GM23338 (cell line): Measurements from ENCODE around the gene FGF9. TPM values are rescaled to one million over a fixed set of nuclear protein-coding genes. Genes with fewer than 3 reads are reported as not detected.

Experiments
- ATAC-seq: fragments of 200-7000 bp; cut with Tn5 transposase; 3 replicates; pipeline ENCODE4 v1.9.1; 2020
- DNase-seq: peaks from one replicate; pipeline ENCODE4 v3.0.0-alpha.2; 2015; ENCODE audit warnings: low spot score
- H2AFZ ChIP-seq: fragments of 200-600 bp; sonication (generic); 2 replicates; pipeline ENCODE4 v1.8.0; 2016; ENCODE audit warnings: antibody characterized with exemption, mild to moderate bottlenecking, moderate library complexity
- H3F3A ChIP-seq: fragments of 200-600 bp; sonication (generic); replicated peaks from 2 replicates; pipeline ENCODE4 v1.8.0; 2017; ENCODE audit warnings: antibody characterized with exemption, mixed run types, low read depth
- H3K27ac ChIP-seq: fragments of 200-600 bp; sonication (generic); 2 replicates; pipeline ENCODE4 v1.6.1; 2016; ENCODE audit warnings: low read depth
- H3K27me3 ChIP-seq: fragments of 200-600 bp; sonication (generic); 2 replicates; pipeline ENCODE4 v1.8.0; 2016; ENCODE audit warnings: mild to moderate bottlenecking, mixed run types, moderate library complexity; ENCODE audit not compliant: insufficient read depth
- H3K36me3 ChIP-seq: fragments of 200-600 bp; sonication (generic); 2 replicates; pipeline ENCODE4 v1.8.0; 2016; ENCODE audit warnings: mild to moderate bottlenecking; ENCODE audit not compliant: insufficient read depth
- H3K4me1 ChIP-seq: fragments of 200-600 bp; sonication (generic); 2 replicates; pipeline ENCODE4 v1.8.0; 2016; ENCODE audit warnings: mild to moderate bottlenecking, moderate library complexity; ENCODE audit not compliant: insufficient read depth
- H3K4me2 ChIP-seq: fragments of 200-600 bp; sonication (generic); 2 replicates; pipeline ENCODE4 v1.7.1; 2017; ENCODE audit warnings: mixed run types
- H3K4me3 ChIP-seq: fragments of 200-600 bp; sonication (generic); 2 replicates; pipeline ENCODE4 v1.6.1; 2016; ENCODE audit warnings: mixed run types
- H3K79me2 ChIP-seq: fragments of 200-600 bp; sonication (generic); replicated peaks from 2 replicates; pipeline ENCODE4 v1.8.0; 2017; ENCODE audit warnings: mild to moderate bottlenecking; ENCODE audit not compliant: insufficient read depth
- H3K9me2 ChIP-seq: fragments of 200-600 bp; sonication (generic); 2 replicates; pipeline ENCODE4 v1.8.0; 2017; ENCODE audit not compliant: insufficient read depth
- H4K20me1 ChIP-seq: fragments of 200-600 bp; sonication (generic); replicated peaks from 2 replicates; pipeline ENCODE4 v1.8.0; 2017; ENCODE audit warnings: mild to moderate bottlenecking; ENCODE audit not compliant: insufficient read depth
- H3K27ac Mint-ChIP-seq: 2 replicates; pipeline ENCODE4 v1.8.0; 2020; ENCODE audit warnings: inconsistent platforms, mild to moderate bottlenecking, moderate library complexity, mixed read lengths
- H3K27me3 Mint-ChIP-seq: 3 replicates; pipeline ENCODE4 v1.8.0; 2022; ENCODE audit warnings: low read depth, mild to moderate bottlenecking, moderate library complexity, mixed read lengths, inconsistent platforms; ENCODE audit not compliant: insufficient read depth, poor library complexity
- H3K36me3 Mint-ChIP-seq: 3 replicates; pipeline ENCODE4 v1.8.0; 2021; ENCODE audit warnings: low read depth, mild to moderate bottlenecking, inconsistent platforms, moderate library complexity, mixed read lengths
- H3K4me1 Mint-ChIP-seq: 3 replicates; pipeline ENCODE4 v1.8.0; 2020; ENCODE audit warnings: mild to moderate bottlenecking, inconsistent platforms, mixed read lengths
- H3K4me3 Mint-ChIP-seq: 3 replicates; pipeline ENCODE4 v1.8.0; 2021; ENCODE audit warnings: moderate library complexity, mild to moderate bottlenecking, inconsistent platforms, mixed read lengths
- H3K9me3 Mint-ChIP-seq: 3 replicates; pipeline ENCODE4 v1.8.0; 2020; ENCODE audit warnings: moderate library complexity, mild to moderate bottlenecking, inconsistent platforms, mixed read lengths
- CREB1 ChIP-seq: fragments of 250-450 bp; sonication (Bioruptor Pico); IDR thresholded peaks from 2 replicates; pipeline ENCODE4 v1.5.0; 2020; ENCODE audit warnings: low read depth, mild to moderate bottlenecking, moderate library complexity
- ETS1 ChIP-seq: IDR thresholded peaks from 2 replicates; pipeline ENCODE4 v1.6.1; 2016; ENCODE audit warnings: antibody characterized with exemption
- EZH2 ChIP-seq: fragments of 200-600 bp; sonication (generic); IDR thresholded peaks from one replicate; pipeline ENCODE4 v1.8.0; 2017; ENCODE audit warnings: antibody characterized with exemption, mild to moderate bottlenecking, low read depth; ENCODE audit not compliant: unreplicated experiment
- EZH2phosphoT487 ChIP-seq: fragments of 200-600 bp; sonication (generic); IDR thresholded peaks from one replicate; pipeline ENCODE4 v1.8.1; 2018; ENCODE audit warnings: antibody characterized with exemption; ENCODE audit not compliant: unreplicated experiment
- JUNB ChIP-seq: IDR thresholded peaks from one replicate; pipeline ENCODE4 v1.6.1; 2016; ENCODE audit warnings: antibody characterized with exemption; ENCODE audit not compliant: unreplicated experiment
- NANOG ChIP-seq: IDR thresholded peaks from 2 replicates; pipeline ENCODE4 v1.6.1; 2016; ENCODE audit warnings: antibody characterized with exemption, borderline replicate concordance
- POLR2AphosphoS5 ChIP-seq: IDR thresholded peaks from 2 replicates; pipeline ENCODE4 v1.6.1; 2016; ENCODE audit warnings: antibody characterized with exemption, low read depth
- REST ChIP-seq: IDR thresholded peaks from one replicate; pipeline ENCODE4 v1.6.1; 2018; ENCODE audit warnings: antibody characterized with exemption; ENCODE audit not compliant: unreplicated experiment
- STAT1 ChIP-seq: IDR thresholded peaks from one replicate; pipeline ENCODE4 v1.6.1; 2016; ENCODE audit warnings: antibody characterized with exemption; ENCODE audit not compliant: unreplicated experiment
- ZNF114 ChIP-seq: fragments of 250-450 bp; sonication (Bioruptor Pico); IDR thresholded peaks from 2 replicates; pipeline ENCODE4 v1.5.0; 2020; ENCODE audit warnings: mild to moderate bottlenecking, moderate library complexity
- ZNF331 ChIP-seq: fragments of 250-450 bp; sonication (Bioruptor Pico); IDR thresholded peaks from 2 replicates; pipeline ENCODE4 v1.5.0; 2020; ENCODE audit warnings: low read depth, mild to moderate bottlenecking, moderate library complexity
- polyA plus RNA-seq: library from polyadenylated mRNA; unstranded; fragments of >200 nt; fragmentation: Nextera tagmentation; extraction: Ambion mirVana; gene quantifications from 2 replicates; pipeline ENCODE4 v1.2.1, GENCODE V29; 2016
- total RNA-seq: library from RNA; depleted of rRNA; stranded (reverse); fragments of >200 nt; shearing (Covaris generic); gene quantifications from 2 replicates; pipeline ENCODE4 v1.2.3, GENCODE V29; 2014

Gene FGF9
- total and polyA plus RNA-seq, 2 experiments from 2014 or later: 0.27 TPM; not detected in 1

GRCh38 chr13:21698817-21699679, 28.2 kb downstream of the FGF9 start:
- DNase-seq (no peak), ATAC-seq (peak; percentile 26; the same call in 1 of the 3 replicates)
- no peaks in the 10 kb centered on the region for H4K20me1 ChIP-seq
- peak overlapping the region; percentile 61 for H3K4me2 ChIP-seq
- no peak overlapping the region for H3K27ac Mint-ChIP-seq
- no peaks in the 10 kb centered on the region for H3K36me3 Mint-ChIP-seq
- H3K9me3 Mint-ChIP-seq: no peaks in the 10 kb centered on the region
- H3K27ac ChIP-seq: no peak overlapping the region
- H3K4me3 Mint-ChIP-seq: no peak overlapping the region; the same call in 2 of the 3 replicates
- H3K4me1 Mint-ChIP-seq: peaks cover 38% of the 10 kb centered on the region
- no peaks in the 10 kb centered on the region for H3K36me3 ChIP-seq
- peaks cover 40% of the 10 kb centered on the region for H3K4me1 ChIP-seq
- H3K27me3 Mint-ChIP-seq: peaks cover 6% of the 10 kb centered on the region
- H3K27me3 ChIP-seq: no peaks in the 10 kb centered on the region
- H3K4me3 ChIP-seq: no peak overlapping the region
- no peaks in the 10 kb centered on the region for H3K9me2 ChIP-seq
- TF ChIP-seq JUNB: no peak
- H2AFZ ChIP-seq: no peak overlapping the region
- no peaks in the 10 kb centered on the region for H3K79me2 ChIP-seq
- H3F3A ChIP-seq: no peaks in the 10 kb centered on the region

GRCh38 chr13:21701460-21701859, 30.6 kb downstream of the FGF9 start:
- H3K4me2 ChIP-seq: 0 out of 2 replicates have a peak overlapping the region, but pooled peaks have one; percentile 1
- peaks cover 40% of the 10 kb centered on the region for H3K4me1 ChIP-seq
- Mint-ChIP-seq H3K36me3 (no peaks in the 10 kb centered on the region), H3K27me3 (peaks cover 6% of the 10 kb centered on the region), H3K27ac (peak overlapping the region; percentile 7; the same call in 1 of the 2 replicates), H3K4me3 (no peak overlapping the region), H3K9me3 (no peaks in the 10 kb centered on the region), H3K4me1 (peaks cover 38% of the 10 kb centered on the region)
- no peaks in the 10 kb centered on the region for H3K9me2 ChIP-seq
- H3K79me2 ChIP-seq: no peaks in the 10 kb centered on the region
- no peak overlapping the region for H3K4me3 ChIP-seq
- H2AFZ ChIP-seq: no peak overlapping the region
- H3F3A ChIP-seq: no peaks in the 10 kb centered on the region
- H3K36me3 ChIP-seq: no peaks in the 10 kb centered on the region
- no peak overlapping the region for H3K27ac ChIP-seq
- DNase-seq: peak; percentile 35
- H4K20me1 ChIP-seq: no peaks in the 10 kb centered on the region
- ATAC-seq: peak; percentile 67; the same call in 2 of the 3 replicates
- H3K27me3 ChIP-seq: no peaks in the 10 kb centered on the region
- TF ChIP-seq CREB1 (no peak), JUNB (no peak), STAT1 (no peak), EZH2 (no peak), EZH2phosphoT487 (no peak), REST (no peak), POLR2AphosphoS5 (no peak), NANOG (no peak), ZNF331 (CRISPR knock-in tag) (no peak), ETS1 (no peak), ZNF114 (no peak)
